ENCODE measurements around the gene SMG7.

- TF ChIP-seq CTCF (IDR thresholded peaks at IDR 0.05; ENCODE audit: extremely low read depth in 1 of 2, insufficient read depth in 1 of 2, low read depth in 1 of 2, low read length in 2 of 2) = no peak
- no peak for TF ChIP-seq JUN (IDR thresholded peaks at IDR 0.05; ENCODE audit: borderline replicate concordance, insufficient read depth, insufficient read length, low read depth)
Observed at GRCh38 chr1:183497218-183497617, 24.9 kb downstream of the SMG7 start.
